Endothelial cell of umbilical vein (primary cell): ENCODE data around the gene PRKAB1.

ENCODE experiments used
- CTCF ChIP-seq, 2 donors: IDR thresholded peaks; 1 replicate in 1 of 2; 2 replicates in 1 of 2; pipeline ENCODE4 v1.5.1; 2011; ENCODE audit warnings: low read length in 2 of 2, mild to moderate bottlenecking in 2 of 2, moderate library complexity in 2 of 2, control low read depth in 1 of 2, inconsistent platforms in 1 of 2, low read depth in 1 of 2; ENCODE audit not compliant: insufficient read depth in 1 of 2; ENCODE audit errors: extremely low read depth in 1 of 2
- EZH2 ChIP-seq: IDR thresholded peaks from 2 replicates; pipeline ENCODE4 v1.6.1; 2012; ENCODE audit warnings: borderline replicate concordance, low read depth, mild to moderate bottlenecking, moderate library complexity, low read length, inconsistent platforms; ENCODE audit not compliant: severe bottlenecking
- FOS ChIP-seq: IDR thresholded peaks from 2 replicates; pipeline ENCODE4 v1.6.1; 2011; ENCODE audit warnings: mild to moderate bottlenecking, low read length, moderate library complexity, borderline replicate concordance; ENCODE audit not compliant: insufficient read depth
- GATA2 ChIP-seq: IDR thresholded peaks from 2 replicates; pipeline ENCODE4 v1.7.0; 2011; ENCODE audit warnings: low read depth, mild to moderate bottlenecking, moderate library complexity, mixed read lengths, low read length; ENCODE audit not compliant: insufficient read length, insufficient read depth
- JUN ChIP-seq: IDR thresholded peaks from 2 replicates; pipeline ENCODE4 v1.6.1; 2011; ENCODE audit warnings: borderline replicate concordance, low read depth; ENCODE audit not compliant: insufficient read length, insufficient read depth
- MAX ChIP-seq: IDR thresholded peaks from 2 replicates; pipeline ENCODE4 v1.6.1; 2011; ENCODE audit not compliant: insufficient read depth, insufficient read length
- MYC ChIP-seq: IDR thresholded peaks from one replicate; pipeline ENCODE4 v1.6.1; 2011; ENCODE audit warnings: mild to moderate bottlenecking, low read depth, low read length
- POLR2A ChIP-seq: IDR thresholded peaks from 2 replicates; pipeline ENCODE4 v1.6.1; 2012; ENCODE audit warnings: low read depth, mild to moderate bottlenecking, control low read depth, low read length
- POLR2AphosphoS5 ChIP-seq: IDR thresholded peaks from 2 replicates; pipeline ENCODE4 v1.6.1; 2012; ENCODE audit warnings: low read depth, mild to moderate bottlenecking, control low read depth, low read length, moderate library complexity; ENCODE audit not compliant: insufficient read depth

- TF ChIP-seq EZH2 (no peak), MYC (no peak), CTCF (IDR thresholded peaks at IDR 0.05; ENCODE audit: extremely low read depth in 1 of 2, insufficient read depth in 1 of 2, low read depth in 1 of 2, low read length in 2 of 2) (peak; percentile 47 to 65), POLR2A (no peak), POLR2AphosphoS5 (no peak), JUN (no peak), MAX (no peak), GATA2 (no peak), FOS (no peak)
These were observed 27.1 kb downstream of the PRKAB1 start for GRCh38 chr12:119695034-119695433.
